Mucosa of descending colon (tissue), 3 donors: ENCODE results near the gene NOL4L. TPM values are rescaled to one million over a fixed set of nuclear protein-coding genes. Genes with fewer than 3 reads are reported as not detected.

ENCODE experiments used
- ATAC-seq: fragments of 200-7000 bp; cut with Tn5 transposase; one replicate; pipeline ENCODE4 v1.9.1; 2020; ENCODE audit warnings: mild to moderate bottlenecking, moderate library complexity
- DNase-seq, 3 donors: peaks; one replicate each; pipeline ENCODE4 v3.0.0-alpha.2; 2020
- H3K36me3 ChIP-seq: fragments of 200-600 bp; one replicate; pipeline ENCODE4 v1.8.0; 2021; ENCODE audit warnings: low read depth, mild to moderate bottlenecking
- H3K4me1 ChIP-seq: fragments of 200-600 bp; one replicate; pipeline ENCODE4 v1.8.0; 2021; ENCODE audit warnings: low read depth, mild to moderate bottlenecking
- H3K4me3 ChIP-seq: fragments of 200-600 bp; one replicate; pipeline ENCODE4 v1.8.0; 2021; ENCODE audit warnings: mild to moderate bottlenecking
- H3K9me3 ChIP-seq: fragments of 200-600 bp; one replicate; pipeline ENCODE4 v1.8.0; 2021; ENCODE audit warnings: mild to moderate bottlenecking
- CTCF ChIP-seq: fragments of 200-600 bp; IDR thresholded peaks from one replicate; pipeline ENCODE4 v1.8.0; 2022; ENCODE audit warnings: antibody characterized with exemption, mild to moderate bottlenecking
- intact Hi-C, 2 donors: fragments of 100-400 bp; cut with DNase I in 1 of 2; cut with micrococcal nuclease in 1 of 2; formaldehyde crosslinking; loops; one replicate each; pipeline versions ENCODE4 v1.11.0 to v1.11.1; 2022; cut with DNase I, micrococcal nuclease
- total RNA-seq, 3 donors: library from RNA; stranded (reverse); fragmentation: NEBNext Ultra II Directional in 2 of 3; extraction: Animal tissue kit (Norgen Biotek cat#: 25700) in 2 of 3; gene quantifications; one replicate each; pipeline versions ENCODE4 v1.2.1 to v1.2.4, GENCODE V29; 2021 to 2023
- donor health status: DM: no; HTN: no; CAD: no; lungs with moderate emphysema.
- donor health status: DM: no; HTN: no; CAD: no.
- donor health status: DM: no; HTN: yes; CAD: no.

The NOL4L gene
- total RNA-seq, 3 donors from 2014 or later = 46.1 to 75.3 (median 55.1) TPM

GRCh38 chr20:32455171-32455900 lies 129.8 kb downstream of the NOL4L start:
- intact Hi-C loops = no loop called here
- Histone ChIP-seq H3K36me3 (no peaks in the 10 kb centered on the region), H3K9me3 (no peaks in the 10 kb centered on the region), H3K4me1 (no peaks in the 10 kb centered on the region), H3K4me3 (no peak overlapping the region)
- DNase-seq (peak in 2 of 3 donors; percentile 16 to 39), ATAC-seq (no peak)
- no peak for TF ChIP-seq CTCF

GRCh38 chr20:32454164-32455145 lies 130.7 kb downstream of the NOL4L start:
- ATAC-seq (no peak), DNase-seq (peak in 2 of 3 donors; percentile 22 to 44)
- no peak for TF ChIP-seq CTCF
- Histone ChIP-seq H3K36me3 (no peaks in the 10 kb centered on the region), H3K9me3 (no peaks in the 10 kb centered on the region), H3K4me1 (no peaks in the 10 kb centered on the region), H3K4me3 (no peak overlapping the region)
- intact Hi-C loops = no loop called here

- Histone ChIP-seq H3K36me3 (no peaks in the 10 kb centered on the region), H3K4me3 (no peak overlapping the region), H3K4me1 (no peaks in the 10 kb centered on the region), H3K9me3 (no peaks in the 10 kb centered on the region)
- ATAC-seq (no peak), DNase-seq (peak in 2 of 3 donors; percentile 22 to 31)
- TF ChIP-seq CTCF = no peak
- intact Hi-C loops = no loop called here
Observed at GRCh38 chr20:32453467-32454163, 131.5 kb downstream of the NOL4L start.

GRCh38 chr20:32452776-32453466 lies 132.2 kb downstream of the NOL4L start:
- DNase-seq (peak in 2 of 3 donors; percentile 17 to 44), ATAC-seq (no peak)
- intact Hi-C loops = no loop called here
- Histone ChIP-seq H3K4me1 (no peaks in the 10 kb centered on the region), H3K4me3 (no peak overlapping the region), H3K36me3 (no peaks in the 10 kb centered on the region), H3K9me3 (no peaks in the 10 kb centered on the region)
- no peak for TF ChIP-seq CTCF
